ENCODE results near the gene ROS1.
"Not testable (repeated sequence)": the region's sequence is repeated elsewhere in the genome, so short reads cannot be mapped to it uniquely, and the experiment has no call there.

Gene ROS1

DNA sequence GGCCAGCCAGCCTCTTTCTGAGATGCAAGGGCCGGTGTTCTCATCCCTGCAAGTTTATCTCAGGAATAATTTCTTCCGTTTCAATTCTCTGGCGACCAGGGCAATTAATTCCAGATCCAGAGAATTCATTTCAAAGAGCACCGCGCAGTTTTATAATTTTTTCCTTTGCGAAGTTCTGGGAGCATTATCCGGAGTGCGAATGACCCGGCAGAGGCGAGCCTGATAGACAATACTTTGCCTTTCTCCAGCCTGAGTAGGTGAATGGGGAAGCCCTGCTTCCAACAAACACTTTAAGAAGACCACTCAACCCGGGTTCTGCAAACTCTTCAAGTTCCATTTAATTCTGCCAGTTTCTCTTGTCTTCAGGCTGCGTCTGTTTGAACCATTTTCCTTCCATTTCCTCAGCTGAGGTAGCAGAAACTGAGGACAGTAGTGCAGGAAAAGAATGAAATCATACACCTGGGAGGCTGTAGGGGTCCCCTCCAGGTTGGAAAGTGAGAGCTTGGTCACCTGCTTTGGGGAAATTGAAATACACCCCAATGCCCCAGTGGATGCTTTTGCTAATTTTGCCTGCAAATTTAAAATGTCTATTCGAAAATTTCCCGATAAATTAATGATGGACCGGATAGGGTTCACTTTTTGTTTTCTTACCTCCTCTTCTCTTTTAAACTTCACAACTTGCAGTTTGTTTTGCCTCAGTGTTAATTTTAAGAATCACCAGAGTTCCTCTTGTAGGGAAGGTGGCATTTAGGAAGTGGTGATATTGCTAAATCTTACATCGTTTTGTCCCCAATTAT, 159.3 kb downstream of the ROS1 start:
- no peak for DNase-seq (ENCODE audit: low read depth)

DNA sequence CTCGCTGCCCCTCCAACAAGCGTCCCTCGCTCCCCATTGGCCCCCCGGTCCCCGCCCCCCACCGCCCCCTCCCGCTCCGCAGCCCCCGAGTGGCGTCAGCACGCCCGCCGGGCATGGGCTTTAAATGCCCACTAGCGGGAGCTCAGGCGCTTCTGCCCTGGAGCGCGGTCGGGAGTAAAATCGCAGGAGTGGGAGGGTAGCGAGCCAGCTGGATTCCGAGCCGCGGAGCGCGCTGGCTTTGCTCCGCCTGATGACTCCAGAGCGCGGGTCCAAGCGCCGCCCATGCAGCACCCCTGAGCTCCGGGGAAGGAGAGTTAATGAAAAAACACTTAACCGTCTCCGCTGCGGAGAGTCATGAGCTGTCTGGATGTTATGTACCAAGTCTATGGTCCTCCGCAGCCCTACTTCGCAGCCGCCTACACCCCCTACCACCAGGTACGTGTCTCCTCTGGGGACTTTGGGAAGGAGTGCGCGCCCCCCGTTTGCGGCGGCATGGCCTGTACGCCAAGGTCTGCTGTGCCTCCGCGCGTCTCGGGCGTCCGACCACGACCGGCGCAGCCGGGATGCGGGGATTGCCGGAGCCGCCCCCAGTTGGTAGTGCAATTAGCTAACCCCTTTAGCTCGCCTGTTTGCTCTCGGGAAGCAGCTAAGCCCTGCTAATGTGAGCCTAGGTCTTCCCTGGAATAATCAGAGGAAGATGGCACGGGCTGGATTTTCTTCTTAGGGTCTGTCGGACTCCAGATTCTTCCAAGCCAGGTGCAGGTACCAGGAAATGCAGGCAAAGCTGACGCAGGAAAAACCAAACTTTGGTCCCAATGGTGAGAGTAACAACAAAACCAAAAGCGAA, 160.1 kb downstream of the ROS1 start, which contains the start of gene VGLL2:
Gene VGLL2, plus strand, starts transcription at position 149 of the 847 bp plus-strand sequence. Its CDS starts 206 bp downstream, at position 355.
- DNase-seq (ENCODE audit: low read depth): no peak

DNA sequence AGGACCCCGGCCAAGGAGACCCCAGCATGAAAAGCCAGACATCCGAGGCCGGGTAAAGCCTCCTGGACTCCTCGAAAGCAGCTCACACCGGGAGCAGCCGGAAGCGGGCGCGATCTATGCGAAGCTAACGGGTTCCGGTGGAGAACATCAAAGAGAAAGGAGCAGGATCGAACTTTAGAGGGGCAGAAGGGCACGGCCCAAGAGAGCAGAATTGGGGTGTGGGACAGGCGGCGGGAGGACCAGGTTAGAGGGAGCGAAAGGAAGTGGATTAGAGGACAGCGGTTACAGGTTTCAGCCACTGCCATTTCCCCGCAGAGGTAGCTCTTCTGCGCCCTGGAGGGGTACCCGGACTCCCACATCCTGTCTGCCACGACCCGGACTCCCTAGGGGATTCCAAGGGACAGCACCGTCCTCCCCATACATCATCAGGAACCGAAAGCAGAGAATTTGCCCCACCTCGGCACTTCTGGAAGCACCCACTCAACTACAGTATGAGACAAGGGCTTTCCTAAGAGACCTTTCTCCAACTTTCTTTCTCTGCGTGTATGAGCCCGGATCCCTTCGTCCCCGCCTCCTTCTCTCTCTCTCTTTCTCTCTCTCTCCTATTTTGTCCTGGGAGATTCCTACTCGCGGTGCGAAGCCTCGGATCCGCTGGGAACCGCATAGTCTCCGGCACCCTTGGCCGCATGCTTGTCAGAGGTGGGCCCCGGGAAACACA, 160.9 kb downstream of the ROS1 start:
- no peak for DNase-seq (ENCODE audit: low read depth)

DNA sequence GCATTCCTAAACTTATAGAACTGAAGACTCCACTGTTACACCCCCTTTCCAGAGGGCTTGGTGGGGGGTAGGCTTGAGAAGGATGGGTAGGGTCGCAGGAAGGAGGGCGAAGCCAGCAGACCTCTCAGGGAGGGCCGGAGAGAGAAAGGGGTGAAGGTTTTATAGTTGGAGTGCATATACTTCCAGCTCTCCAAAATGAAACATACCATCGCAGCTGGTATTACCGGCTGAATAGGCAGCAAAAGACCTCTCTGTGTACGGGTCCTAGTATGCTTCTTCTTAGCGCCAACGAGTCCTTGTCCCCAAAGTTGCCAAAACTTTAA, 161.4 kb downstream of the ROS1 start:
- no peak for DNase-seq (ENCODE audit: low read depth)

DNA sequence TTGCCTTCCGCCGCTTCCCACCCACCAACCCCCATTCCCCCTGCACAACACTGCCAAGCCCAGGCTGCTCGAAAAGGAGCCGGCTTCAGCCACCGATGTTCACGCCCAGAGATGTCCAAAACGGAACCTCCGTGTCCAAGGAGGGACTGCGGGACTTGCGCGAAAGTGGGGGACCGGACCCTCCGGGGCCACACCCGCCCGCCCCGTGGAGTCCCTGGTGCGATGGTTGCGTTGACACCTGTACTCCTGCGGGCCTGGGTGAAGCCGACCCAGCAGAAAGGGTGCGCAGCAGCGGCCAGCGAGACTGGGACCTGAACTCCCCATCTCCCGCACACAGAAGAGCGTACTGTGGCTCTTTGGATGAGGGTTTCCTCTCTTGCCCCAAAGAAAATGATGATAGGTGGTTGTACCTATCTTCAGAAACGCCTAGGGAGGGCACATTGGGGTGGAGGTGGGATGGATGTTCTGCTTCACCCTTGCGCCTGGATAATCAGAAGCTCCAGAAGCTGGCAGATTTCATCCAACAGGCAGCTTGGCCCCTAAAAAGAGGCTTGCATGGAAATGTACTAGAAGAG, 162.3 kb downstream of the ROS1 start:
- DNase-seq (ENCODE audit: low read depth): no peak

DNA sequence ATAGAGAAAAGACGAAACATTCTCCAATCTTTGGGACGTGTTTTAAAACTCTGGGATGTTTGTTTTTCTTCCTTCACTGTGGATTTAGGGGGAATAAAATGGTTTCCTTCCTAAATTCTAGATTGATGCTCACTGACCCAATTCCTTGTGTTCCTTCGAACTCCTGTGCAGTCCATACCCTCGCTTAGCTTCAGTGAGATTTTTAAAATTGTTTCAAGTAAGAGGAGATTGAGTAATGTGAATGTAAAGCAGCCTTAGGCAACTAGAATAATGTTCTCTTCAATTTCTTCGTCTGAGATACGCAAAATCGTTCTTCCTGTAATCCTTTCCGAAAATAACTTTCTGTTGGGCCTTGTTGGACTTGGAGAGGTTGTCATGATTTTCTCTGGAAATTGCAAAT, 162.9 kb downstream of the ROS1 start:
- DNase-seq (ENCODE audit: low read depth): no peak

DNA sequence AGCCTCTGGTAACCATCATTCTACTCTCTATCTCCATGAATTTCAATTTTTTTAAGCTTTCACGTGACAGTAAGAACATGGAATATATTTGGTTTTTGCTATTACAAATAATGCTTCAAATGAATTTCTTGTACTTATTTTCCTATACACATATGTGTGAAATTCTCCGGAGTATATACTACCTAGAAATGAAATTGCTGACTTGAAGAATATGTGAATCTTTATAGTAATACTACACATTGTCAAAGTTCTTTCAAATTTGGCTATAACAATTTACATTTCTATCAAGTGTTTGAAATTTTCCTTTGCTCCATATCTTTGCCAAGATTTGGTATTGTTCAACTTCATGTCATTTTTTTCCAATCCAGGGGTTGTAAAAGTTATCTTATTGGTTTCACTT, 172.0 kb downstream of the ROS1 start:
- DNase-seq (ENCODE audit: low read depth): no peak

DNA sequence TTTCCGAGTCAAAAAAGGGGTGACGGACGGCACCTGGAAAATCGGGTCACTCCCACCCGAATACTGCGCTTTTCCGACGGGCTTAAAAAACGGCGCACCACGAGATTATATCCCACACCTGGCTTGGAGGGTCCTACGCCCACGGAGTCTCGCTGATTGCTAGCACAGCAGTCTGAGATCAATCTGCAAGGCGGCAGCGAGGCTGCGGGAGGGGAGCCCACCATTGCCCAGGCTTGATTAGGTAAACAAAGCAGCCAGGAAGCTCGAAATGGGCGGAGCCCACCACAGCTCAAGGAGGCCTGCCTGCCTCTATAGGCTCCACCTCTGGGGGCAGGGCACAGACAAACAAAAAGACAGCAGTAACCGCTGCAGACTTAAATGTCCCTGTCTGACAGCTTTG, 180.8 kb downstream of the ROS1 start:
- not testable (repeated sequence) for DNase-seq (ENCODE audit: low read depth)

DNA sequence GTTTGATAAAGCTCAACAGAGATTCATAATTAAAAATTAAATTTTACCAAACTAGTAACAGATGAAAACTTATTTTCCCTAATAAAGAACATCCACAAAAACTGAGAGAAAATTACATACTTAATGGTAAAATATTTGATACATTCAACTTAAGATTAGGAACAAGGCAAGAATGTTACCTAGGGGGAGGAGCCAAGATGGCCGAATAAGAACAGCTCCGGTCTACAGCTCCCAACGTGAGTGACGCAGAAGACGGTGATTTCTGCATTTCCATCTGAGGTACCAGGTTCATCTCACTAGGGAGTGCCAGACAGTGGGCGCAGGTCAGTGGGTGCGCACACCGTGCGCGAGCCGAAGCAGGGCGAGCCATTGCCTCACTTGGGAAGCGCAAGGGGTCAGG, 181.2 kb downstream of the ROS1 start:
- DNase-seq (ENCODE audit: low read depth): not testable (repeated sequence)

Measured in T-helper 22 cell (primary cell).